ENCODE measurements around the gene LAPTM5. TPM values are rescaled to one million over a fixed set of nuclear protein-coding genes. Genes with fewer than 3 reads are reported as not detected.

LAPTM5 gene
- total and polyA plus RNA-seq, 2 of the 13 experiments (the other 11 are each of a cell fraction or from before 2014, with no cell fraction given) = 0.41 to 0.86 TPM

DNA sequence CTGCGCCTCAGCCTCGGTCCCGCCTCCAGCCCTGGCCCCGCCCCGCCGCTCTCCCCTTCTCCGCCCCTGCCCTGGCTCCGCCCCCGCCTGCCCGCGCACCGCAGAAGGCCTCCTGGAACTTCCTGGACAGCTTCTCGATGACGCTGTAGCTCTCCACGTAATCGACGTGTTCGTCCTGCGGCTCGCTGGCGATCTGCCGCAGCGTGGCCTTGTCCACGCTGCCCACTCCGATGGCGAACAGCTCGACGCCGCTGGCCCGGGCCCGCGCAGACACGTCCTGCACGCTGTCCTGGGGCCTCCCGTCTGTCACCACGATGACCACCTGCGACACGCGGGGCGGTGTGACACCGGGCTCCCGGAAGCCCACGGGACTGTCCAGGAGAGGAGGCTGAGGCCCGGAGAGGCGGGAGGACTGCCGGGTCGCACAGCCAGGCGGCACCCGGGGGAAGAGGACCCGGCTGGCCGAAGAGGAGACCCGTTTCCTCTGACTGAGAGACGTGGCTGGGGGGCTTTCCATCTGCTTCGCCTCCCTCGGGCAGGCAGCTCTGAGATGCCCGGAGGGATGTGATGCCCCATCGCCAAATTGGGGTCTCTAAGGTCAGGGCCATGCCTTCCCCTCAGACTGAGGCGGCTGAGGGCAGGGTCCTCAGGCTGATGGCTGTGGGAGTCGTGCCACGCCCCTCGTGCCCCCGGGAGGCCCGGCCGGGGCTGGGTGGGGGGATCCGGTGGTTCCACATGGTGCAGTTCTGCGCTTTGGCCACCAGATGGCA, 38.8 kb downstream of the LAPTM5 start (continued):
- peak; percentile 56 for TF ChIP-seq KAT8 (CRISPR knock-in tag; IDR thresholded peaks at IDR 0.05)
- 0 out of 2 replicates have a peak, but pooled peaks have one; percentile 64 for TF ChIP-seq TGIF2 (CRISPR knock-in tag; IDR thresholded peaks at IDR 0.05)
- TF ChIP-seq HDAC2 (CRISPR knock-in tag; IDR thresholded peaks at IDR 0.05) = peak; percentile 63; the same call in 1 of the 2 replicates
- TF ChIP-seq PHF21A (CRISPR knock-in tag; IDR thresholded peaks at IDR 0.05) = 0 out of 2 replicates have a peak, but pooled peaks have one; percentile 23
- peak; percentile 82 for TF ChIP-seq ZBTB21 (CRISPR knock-in tag; IDR thresholded peaks at IDR 0.05)
- TF ChIP-seq GFI1 (CRISPR knock-in tag; IDR thresholded peaks at IDR 0.05; ENCODE audit: borderline replicate concordance) = 0 out of 2 replicates have a peak, but pooled peaks have one; percentile 43
- TF ChIP-seq CEBPB (IDR thresholded peaks at IDR 0.05; ENCODE audit: borderline replicate concordance, low read depth, low read length) = no peak
- TF ChIP-seq ZNF225 (CRISPR knock-in tag; IDR thresholded peaks at IDR 0.05) = peak; percentile 70; the same call in 1 of the 2 replicates
- peak; percentile 73 for TF ChIP-seq ELF3 (CRISPR knock-in tag; IDR thresholded peaks at IDR 0.05)
- TF ChIP-seq, protein P1, sequence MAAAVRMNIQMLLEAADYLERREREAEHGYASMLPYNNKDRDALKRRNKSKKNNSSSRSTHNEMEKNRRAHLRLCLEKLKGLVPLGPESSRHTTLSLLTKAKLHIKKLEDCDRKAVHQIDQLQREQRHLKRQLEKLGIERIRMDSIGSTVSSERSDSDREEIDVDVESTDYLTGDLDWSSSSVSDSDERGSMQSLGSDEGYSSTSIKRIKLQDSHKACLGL (CRISPR knock-in tag; IDR thresholded peaks at IDR 0.05) = peak; percentile 96
- TF ChIP-seq SATB2 (CRISPR knock-in tag; IDR thresholded peaks at IDR 0.05) = peak; percentile 93; the same call in 1 of the 2 replicates
- peak; percentile 68; the same call in 1 of the 2 replicates for TF ChIP-seq ZNF367 (CRISPR knock-in tag; IDR thresholded peaks at IDR 0.05; ENCODE audit: borderline replicate concordance)
- TF ChIP-seq NR2F2 (IDR thresholded peaks at IDR 0.05; ENCODE audit: borderline replicate concordance, low read depth) = no peak; the same call in 1 of the 2 replicates
- peak; percentile 91; the same call in 1 of the 2 replicates for TF ChIP-seq SETDB1 (CRISPR knock-in tag; IDR thresholded peaks at IDR 0.05; ENCODE audit: borderline replicate concordance)
- TF ChIP-seq, protein P2, sequence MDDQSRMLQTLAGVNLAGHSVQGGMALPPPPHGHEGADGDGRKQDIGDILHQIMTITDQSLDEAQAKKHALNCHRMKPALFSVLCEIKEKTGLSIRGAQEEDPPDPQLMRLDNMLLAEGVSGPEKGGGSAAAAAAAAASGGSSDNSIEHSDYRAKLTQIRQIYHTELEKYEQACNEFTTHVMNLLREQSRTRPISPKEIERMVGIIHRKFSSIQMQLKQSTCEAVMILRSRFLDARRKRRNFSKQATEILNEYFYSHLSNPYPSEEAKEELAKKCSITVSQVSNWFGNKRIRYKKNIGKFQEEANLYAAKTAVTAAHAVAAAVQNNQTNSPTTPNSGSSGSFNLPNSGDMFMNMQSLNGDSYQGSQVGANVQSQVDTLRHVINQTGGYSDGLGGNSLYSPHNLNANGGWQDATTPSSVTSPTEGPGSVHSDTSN (CRISPR knock-in tag; IDR thresholded peaks at IDR 0.05; ENCODE audit: borderline replicate concordance) = no peak
- no peak for TF ChIP-seq ZNF567 (CRISPR knock-in tag; IDR thresholded peaks at IDR 0.05; ENCODE audit: borderline replicate concordance)
- no peak for TF ChIP-seq ZNF550 (CRISPR knock-in tag; IDR thresholded peaks at IDR 0.05; ENCODE audit: borderline replicate concordance)
- TF ChIP-seq ZMYM4 (CRISPR knock-in tag; IDR thresholded peaks at IDR 0.05) = no peak
- TF ChIP-seq, protein P3, sequence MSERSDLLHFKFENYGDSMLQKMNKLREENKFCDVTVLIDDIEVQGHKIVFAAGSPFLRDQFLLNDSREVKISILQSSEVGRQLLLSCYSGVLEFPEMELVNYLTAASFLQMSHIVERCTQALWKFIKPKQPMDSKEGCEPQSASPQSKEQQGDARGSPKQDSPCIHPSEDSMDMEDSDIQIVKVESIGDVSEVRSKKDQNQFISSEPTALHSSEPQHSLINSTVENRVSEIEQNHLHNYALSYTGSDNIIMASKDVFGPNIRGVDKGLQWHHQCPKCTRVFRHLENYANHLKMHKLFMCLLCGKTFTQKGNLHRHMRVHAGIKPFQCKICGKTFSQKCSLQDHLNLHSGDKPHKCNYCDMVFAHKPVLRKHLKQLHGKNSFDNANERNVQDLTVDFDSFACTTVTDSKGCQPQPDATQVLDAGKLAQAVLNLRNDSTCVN (CRISPR knock-in tag; IDR thresholded peaks at IDR 0.05; ENCODE audit: borderline replicate concordance) = peak; percentile 74; the same call in 1 of the 2 replicates
- TF ChIP-seq NPAS2 (CRISPR knock-in tag; IDR thresholded peaks at IDR 0.05; ENCODE audit: borderline replicate concordance) = no peak
- TF ChIP-seq FOSL2 (CRISPR knock-in tag; IDR thresholded peaks at IDR 0.05) = peak; percentile 48
- TF ChIP-seq SRY (CRISPR knock-in tag; IDR thresholded peaks at IDR 0.05) = peak; percentile 66
- TF ChIP-seq RELA (CRISPR knock-in tag; IDR thresholded peaks at IDR 0.05) = peak; percentile 50; the same call in 1 of the 2 replicates
- TF ChIP-seq ZNF768 (CRISPR knock-in tag; IDR thresholded peaks at IDR 0.05) = peak; percentile 75; the same call in 1 of the 2 replicates
- TF ChIP-seq PITX1 (CRISPR knock-in tag; IDR thresholded peaks at IDR 0.05) = peak; percentile 65; the same call in 1 of the 2 replicates
- TF ChIP-seq MAFK (conservative IDR thresholded peaks at IDR 0.05 in 1 of 2, IDR thresholded peaks at IDR 0.05 in 1 of 2; ENCODE audit: low read length in 2 of 2) = no peak
- TF ChIP-seq ZNF841 (CRISPR knock-in tag; IDR thresholded peaks at IDR 0.05; ENCODE audit: borderline replicate concordance) = no peak
- no peak for TF ChIP-seq ONECUT2 (CRISPR knock-in tag; IDR thresholded peaks at IDR 0.05)
- no peak for TF ChIP-seq FOXM1 (CRISPR knock-in tag; IDR thresholded peaks at IDR 0.05)

Measured in HepG2 (cell line).